SKM-1 (cell line): ENCODE data around the gene TKTL1.
"Not testable (repeated sequence)": the region's sequence is repeated elsewhere in the genome, so short reads cannot be mapped to it uniquely, and the experiment has no call there.

Source experiments
- DNase-seq: peaks from one replicate; lab custom pipeline; 2025; ENCODE audit not compliant: unreplicated experiment; lab: John Stamatoyannopoulos, UW

Gene TKTL1

GRCh38 chrX:154341399-154342298, 46.1 kb downstream of the TKTL1 start:
- not testable (repeated sequence) for DNase-seq

GRCh38 chrX:154343063-154343462, 47.5 kb downstream of the TKTL1 start:
- DNase-seq: not testable (repeated sequence)

GRCh38 chrX:154343620-154344019, 48.0 kb downstream of the TKTL1 start:
- DNase-seq: not testable (repeated sequence)

GRCh38 chrX:154348114-154348531, 52.5 kb downstream of the TKTL1 start:
- DNase-seq: no peak

GRCh38 chrX:154348646-154349358, 53.2 kb downstream of the TKTL1 start:
- no peak for DNase-seq

GRCh38 chrX:154349359-154349935, 53.9 kb downstream of the TKTL1 start:
- DNase-seq: no peak

GRCh38 chrX:154349979-154350378, 54.4 kb downstream of the TKTL1 start:
- DNase-seq: no peak

- DNase-seq: no peak
Measured at GRCh38 chrX:154350429-154351182, 55.0 kb downstream of the TKTL1 start.

- DNase-seq: no peak
Measured at GRCh38 chrX:154351183-154352011, 55.8 kb downstream of the TKTL1 start.

- no peak for DNase-seq
Measured at GRCh38 chrX:154352012-154352401, 56.4 kb downstream of the TKTL1 start.

- no peak for DNase-seq
Measured at GRCh38 chrX:154352466-154352865, 56.9 kb downstream of the TKTL1 start.

- DNase-seq: no peak
Measured at GRCh38 chrX:154353172-154353843, 57.7 kb downstream of the TKTL1 start.

GRCh38 chrX:154354013-154354412, 58.4 kb downstream of the TKTL1 start:
- no peak for DNase-seq

GRCh38 chrX:154354516-154354915, 58.9 kb downstream of the TKTL1 start:
- DNase-seq: no peak

GRCh38 chrX:154355094-154355775, 59.6 kb downstream of the TKTL1 start:
- no peak for DNase-seq

- no peak for DNase-seq
Measured at GRCh38 chrX:154355776-154356140, 60.2 kb downstream of the TKTL1 start.

- DNase-seq: no peak
Measured at GRCh38 chrX:154356596-154356995, 61.0 kb downstream of the TKTL1 start.

- no peak for DNase-seq
Measured at GRCh38 chrX:154357205-154357604, 61.6 kb downstream of the TKTL1 start.

GRCh38 chrX:154358011-154358410, 62.4 kb downstream of the TKTL1 start:
- no peak for DNase-seq
